ENCODE measurements around the gene ACSS2.

Gene ACSS2

GRCh38 chr20:34876406-34877282 lies at the start of gene ACSS2:
Gene ACSS2, plus strand, starts transcription at chr20:34876612. Its CDS starts 34 bp downstream, at chr20:34876646.
- H3K9ac ChIP-seq (ENCODE audit: low read depth, low read length), result peak within 1 kb of the TSS; percentile 73; the same call in 1 of the 2 replicates
- no peak within 1 kb of the TSS for H3K27ac ChIP-seq (ENCODE audit: low read length)
- H3K27me3 ChIP-seq (ENCODE audit: insufficient read depth, low read length), result peaks cover 37% of the 10 kb centered on the region
- H3K4me1 ChIP-seq (ENCODE audit: insufficient read depth, low read length), result no peaks in the 10 kb centered on the region; the same call in 1 of the 2 replicates
- H3K4me3 ChIP-seq (ENCODE audit: low read length), result peak within 1 kb of the TSS; percentile 87
- no peaks in the 10 kb centered on the region for H3K9me3 ChIP-seq (ENCODE audit: insufficient read depth, low read depth, low read length)
- H3K36me3 ChIP-seq (ENCODE audit: insufficient read depth, low read depth, low read length), result no peaks in the 10 kb centered on the region

- H3K9ac ChIP-seq (ENCODE audit: low read depth, low read length), result no peak overlapping the region
- peaks cover under 1% of the 10 kb centered on the region; the same call in 1 of the 2 replicates for H3K4me1 ChIP-seq (ENCODE audit: insufficient read depth, low read length)
- no peaks in the 10 kb centered on the region for H3K36me3 ChIP-seq (ENCODE audit: insufficient read depth, low read depth, low read length)
- H3K27me3 ChIP-seq (ENCODE audit: insufficient read depth, low read length), result no peaks in the 10 kb centered on the region
- H3K4me3 ChIP-seq (ENCODE audit: low read length), result no peak overlapping the region
- H3K9me3 ChIP-seq (ENCODE audit: insufficient read depth, low read depth, low read length), result no peaks in the 10 kb centered on the region
- H3K27ac ChIP-seq (ENCODE audit: low read length), result no peak overlapping the region
These were observed 47.2 kb upstream of the ACSS2 start for GRCh38 chr20:34829191-34829590.

GRCh38 chr20:34831936-34832335 lies 44.5 kb upstream of the ACSS2 start:
- Histone ChIP-seq H3K9me3 (ENCODE audit: insufficient read depth, low read depth, low read length) (no peaks in the 10 kb centered on the region), H3K9ac (ENCODE audit: low read depth, low read length) (no peak overlapping the region), H3K4me3 (ENCODE audit: low read length) (no peak overlapping the region), H3K27me3 (ENCODE audit: insufficient read depth, low read length) (no peaks in the 10 kb centered on the region), H3K4me1 (ENCODE audit: insufficient read depth, low read length) (no peaks in the 10 kb centered on the region), H3K36me3 (ENCODE audit: insufficient read depth, low read depth, low read length) (no peaks in the 10 kb centered on the region), H3K27ac (ENCODE audit: low read length) (no peak overlapping the region)

GRCh38 chr20:34834459-34834893 lies 41.9 kb upstream of the ACSS2 start:
- H3K9ac ChIP-seq (ENCODE audit: low read depth, low read length), result no peak overlapping the region
- H3K9me3 ChIP-seq (ENCODE audit: insufficient read depth, low read depth, low read length), result no peaks in the 10 kb centered on the region
- no peaks in the 10 kb centered on the region for H3K27me3 ChIP-seq (ENCODE audit: insufficient read depth, low read length)
- H3K27ac ChIP-seq (ENCODE audit: low read length), result no peak overlapping the region
- H3K36me3 ChIP-seq (ENCODE audit: insufficient read depth, low read depth, low read length), result no peaks in the 10 kb centered on the region
- H3K4me1 ChIP-seq (ENCODE audit: insufficient read depth, low read length), result no peaks in the 10 kb centered on the region
- no peak overlapping the region for H3K4me3 ChIP-seq (ENCODE audit: low read length)

- H3K27ac ChIP-seq (ENCODE audit: low read length), result no peak overlapping the region
- H3K27me3 ChIP-seq (ENCODE audit: insufficient read depth, low read length), result no peaks in the 10 kb centered on the region
- no peaks in the 10 kb centered on the region for H3K36me3 ChIP-seq (ENCODE audit: insufficient read depth, low read depth, low read length)
- H3K4me3 ChIP-seq (ENCODE audit: low read length), result no peak overlapping the region
- no peak overlapping the region for H3K9ac ChIP-seq (ENCODE audit: low read depth, low read length)
- H3K4me1 ChIP-seq (ENCODE audit: insufficient read depth, low read length), result no peaks in the 10 kb centered on the region
- no peaks in the 10 kb centered on the region for H3K9me3 ChIP-seq (ENCODE audit: insufficient read depth, low read depth, low read length)
These were observed 34.3 kb upstream of the ACSS2 start for GRCh38 chr20:34842143-34842542.

- Histone ChIP-seq H3K4me1 (ENCODE audit: insufficient read depth, low read length) (no peaks in the 10 kb centered on the region), H3K27ac (ENCODE audit: low read length) (no peak overlapping the region), H3K9me3 (ENCODE audit: insufficient read depth, low read depth, low read length) (no peaks in the 10 kb centered on the region), H3K4me3 (ENCODE audit: low read length) (no peak overlapping the region), H3K27me3 (ENCODE audit: insufficient read depth, low read length) (no peaks in the 10 kb centered on the region), H3K9ac (ENCODE audit: low read depth, low read length) (no peak overlapping the region), H3K36me3 (ENCODE audit: insufficient read depth, low read depth, low read length) (peaks cover 4% of the 10 kb centered on the region; the same call in 1 of the 2 replicates)
These were observed 33.0 kb upstream of the ACSS2 start for GRCh38 chr20:34843421-34843820.

- Histone ChIP-seq H3K27ac (ENCODE audit: low read length) (no peak overlapping the region), H3K9ac (ENCODE audit: low read depth, low read length) (no peak overlapping the region), H3K4me3 (ENCODE audit: low read length) (no peak overlapping the region), H3K27me3 (ENCODE audit: insufficient read depth, low read length) (no peaks in the 10 kb centered on the region), H3K36me3 (ENCODE audit: insufficient read depth, low read depth, low read length) (peaks cover 35% of the 10 kb centered on the region; the same call in 1 of the 2 replicates), H3K9me3 (ENCODE audit: insufficient read depth, low read depth, low read length) (no peaks in the 10 kb centered on the region), H3K4me1 (ENCODE audit: insufficient read depth, low read length) (no peaks in the 10 kb centered on the region)
These were observed 27.8 kb upstream of the ACSS2 start for GRCh38 chr20:34848597-34848996.

GRCh38 chr20:34849778-34850177 lies 26.6 kb upstream of the ACSS2 start:
- H3K27me3 ChIP-seq (ENCODE audit: insufficient read depth, low read length), result no peaks in the 10 kb centered on the region
- H3K27ac ChIP-seq (ENCODE audit: low read length), result no peak overlapping the region
- H3K4me3 ChIP-seq (ENCODE audit: low read length), result no peak overlapping the region
- no peaks in the 10 kb centered on the region for H3K4me1 ChIP-seq (ENCODE audit: insufficient read depth, low read length)
- peaks cover 41% of the 10 kb centered on the region; the same call in 1 of the 2 replicates for H3K36me3 ChIP-seq (ENCODE audit: insufficient read depth, low read depth, low read length)
- H3K9me3 ChIP-seq (ENCODE audit: insufficient read depth, low read depth, low read length), result no peaks in the 10 kb centered on the region
- no peak overlapping the region for H3K9ac ChIP-seq (ENCODE audit: low read depth, low read length)

GRCh38 chr20:34850969-34851368 lies 25.4 kb upstream of the ACSS2 start:
- H3K27me3 ChIP-seq (ENCODE audit: insufficient read depth, low read length), result no peaks in the 10 kb centered on the region
- H3K9ac ChIP-seq (ENCODE audit: low read depth, low read length), result no peak overlapping the region
- no peak overlapping the region for H3K4me3 ChIP-seq (ENCODE audit: low read length)
- H3K4me1 ChIP-seq (ENCODE audit: insufficient read depth, low read length), result no peaks in the 10 kb centered on the region
- no peaks in the 10 kb centered on the region for H3K9me3 ChIP-seq (ENCODE audit: insufficient read depth, low read depth, low read length)
- H3K36me3 ChIP-seq (ENCODE audit: insufficient read depth, low read depth, low read length), result peaks cover 44% of the 10 kb centered on the region; the same call in 1 of the 2 replicates
- no peak overlapping the region for H3K27ac ChIP-seq (ENCODE audit: low read length)

GRCh38 chr20:34852298-34852697 lies 24.1 kb upstream of the ACSS2 start:
- Histone ChIP-seq H3K9ac (ENCODE audit: low read depth, low read length) (no peak overlapping the region), H3K4me1 (ENCODE audit: insufficient read depth, low read length) (no peaks in the 10 kb centered on the region), H3K27ac (ENCODE audit: low read length) (no peak overlapping the region), H3K4me3 (ENCODE audit: low read length) (no peak overlapping the region), H3K9me3 (ENCODE audit: insufficient read depth, low read depth, low read length) (no peaks in the 10 kb centered on the region), H3K36me3 (ENCODE audit: insufficient read depth, low read depth, low read length) (peaks cover 55% of the 10 kb centered on the region; the same call in 1 of the 2 replicates), H3K27me3 (ENCODE audit: insufficient read depth, low read length) (no peaks in the 10 kb centered on the region)

GRCh38 chr20:34859367-34859766 lies 17.0 kb upstream of the ACSS2 start:
- no peaks in the 10 kb centered on the region for H3K27me3 ChIP-seq (ENCODE audit: insufficient read depth, low read length)
- no peak overlapping the region for H3K9ac ChIP-seq (ENCODE audit: low read depth, low read length)
- 0 out of 2 replicates have a peak, but pooled peaks cover 3% of the 10 kb centered on the region for H3K4me1 ChIP-seq (ENCODE audit: insufficient read depth, low read length)
- H3K36me3 ChIP-seq (ENCODE audit: insufficient read depth, low read depth, low read length), result peaks cover 40% of the 10 kb centered on the region
- no peaks in the 10 kb centered on the region for H3K9me3 ChIP-seq (ENCODE audit: insufficient read depth, low read depth, low read length)
- no peak overlapping the region for H3K27ac ChIP-seq (ENCODE audit: low read length)
- H3K4me3 ChIP-seq (ENCODE audit: low read length), result no peak overlapping the region
